Mesenchymal stem cell (in vitro differentiated cells and primary cell): ENCODE data around the gene MUS81.

Experiments
- DNase-seq: peaks from one replicate; pipeline ENCODE4 v3.0.0-alpha.2; 2013
- H2AFZ ChIP-seq: one replicate; pipeline ENCODE4 v1.6.1; 2013; ENCODE audit warnings: low read depth, mild to moderate bottlenecking, control low read depth, inconsistent platforms, low read length, moderate library complexity
- H2AK5ac ChIP-seq: 2 replicates; pipeline ENCODE4 v1.6.1; 2013; ENCODE audit warnings: low read length, moderate library complexity, mild to moderate bottlenecking, inconsistent platforms; ENCODE audit not compliant: severe bottlenecking
- H2BK120ac ChIP-seq: one replicate; pipeline ENCODE4 v1.6.1; 2013; ENCODE audit warnings: low read depth, mild to moderate bottlenecking, inconsistent platforms, low read length, moderate library complexity
- H2BK12ac ChIP-seq, 2 experiments: one replicate each; pipeline ENCODE4 v1.6.1; 2013; ENCODE audit warnings: inconsistent platforms in 2 of 2, low read length in 2 of 2, mild to moderate bottlenecking in 2 of 2, moderate library complexity in 2 of 2, control low read depth in 1 of 2
- H2BK15ac ChIP-seq: one replicate; pipeline ENCODE4 v1.6.1; 2013; ENCODE audit warnings: mild to moderate bottlenecking, low read depth, inconsistent platforms; ENCODE audit not compliant: poor library complexity, severe bottlenecking
- H2BK5ac ChIP-seq: 2 replicates; pipeline ENCODE4 v1.6.1; 2013; ENCODE audit warnings: low read depth, mild to moderate bottlenecking, low read length, control low read depth, inconsistent platforms; ENCODE audit not compliant: poor library complexity, severe bottlenecking
- H3K14ac ChIP-seq, 2 experiments: one replicate each; pipeline ENCODE4 v1.6.1; 2013; ENCODE audit warnings: inconsistent platforms in 2 of 2, low read length in 2 of 2, control low read depth in 1 of 2, mild to moderate bottlenecking in 1 of 2, moderate library complexity in 1 of 2
- H3K18ac ChIP-seq, 2 experiments: one replicate each; pipeline ENCODE4 v1.6.1; 2013; ENCODE audit warnings: inconsistent platforms in 2 of 2, low read length in 2 of 2, control low read depth in 1 of 2, low read depth in 1 of 2, mild to moderate bottlenecking in 1 of 2
- H3K23ac ChIP-seq, 2 experiments: one replicate each; pipeline ENCODE4 v1.6.1; 2013; ENCODE audit warnings: inconsistent platforms in 2 of 2, low read length in 2 of 2, mild to moderate bottlenecking in 2 of 2, moderate library complexity in 2 of 2, control low read depth in 1 of 2
- H3K27ac ChIP-seq: 2 replicates; pipeline ENCODE4 v1.5.1; 2013; ENCODE audit warnings: mild to moderate bottlenecking, moderate library complexity, low read length, control low read depth, inconsistent platforms; ENCODE audit not compliant: poor library complexity, severe bottlenecking
- H3K27me3 ChIP-seq, 2 experiments: 2 replicates each; pipeline versions ENCODE4 v1.6.1 to v1.7.0; 2013; ENCODE audit warnings: low read length in 2 of 2, mild to moderate bottlenecking in 2 of 2, moderate library complexity in 2 of 2, control low read depth in 1 of 2, inconsistent platforms in 1 of 2; ENCODE audit not compliant: control insufficient read depth in 1 of 2, insufficient read depth in 1 of 2
- H3K36me3 ChIP-seq, 2 experiments: 2 replicates each; pipeline versions ENCODE4 v1.6.1 to v1.7.0; 2013; ENCODE audit warnings: low read length in 2 of 2, control low read depth in 1 of 2, inconsistent platforms in 1 of 2, low read depth in 1 of 2, mild to moderate bottlenecking in 1 of 2; ENCODE audit not compliant: insufficient read depth in 2 of 2, control insufficient read depth in 1 of 2
- H3K4ac ChIP-seq, 2 experiments: one replicate each; pipeline ENCODE4 v1.6.1; 2013; ENCODE audit warnings: inconsistent platforms in 2 of 2, low read length in 2 of 2, mild to moderate bottlenecking in 2 of 2, moderate library complexity in 2 of 2, control low read depth in 1 of 2, low read depth in 1 of 2
- H3K4me1 ChIP-seq: 2 replicates; pipeline ENCODE4 v1.6.1; 2013; ENCODE audit warnings: low read depth, low read length, control low read depth; ENCODE audit not compliant: control insufficient read depth, insufficient read depth
- H3K4me2 ChIP-seq: 2 replicates; pipeline ENCODE4 v1.6.1; 2013; ENCODE audit warnings: low read length, mild to moderate bottlenecking, inconsistent platforms; ENCODE audit not compliant: poor library complexity, severe bottlenecking
- H3K4me3 ChIP-seq, 2 experiments: 2 replicates each; pipeline versions ENCODE4 v1.5.1 to v1.7.0; 2013; ENCODE audit warnings: low read length in 2 of 2, mild to moderate bottlenecking in 2 of 2, control low read depth in 1 of 2, low read depth in 1 of 2; ENCODE audit not compliant: insufficient read depth in 1 of 2
- H3K79me1 ChIP-seq: replicated peaks from 2 replicates; pipeline ENCODE4 v1.6.1; 2013; ENCODE audit warnings: mild to moderate bottlenecking, control low read depth, low read length, inconsistent platforms; ENCODE audit not compliant: poor library complexity, severe bottlenecking
- H3K9ac ChIP-seq: 2 replicates; pipeline ENCODE4 v1.7.0; 2013; ENCODE audit warnings: mild to moderate bottlenecking, low read length, moderate library complexity
- H3K9me3 ChIP-seq: 2 replicates; pipeline ENCODE4 v1.7.0; 2013; ENCODE audit warnings: mild to moderate bottlenecking, low read length; ENCODE audit not compliant: control insufficient read depth
- H4K8ac ChIP-seq: one replicate; pipeline ENCODE4 v1.6.1; 2013; ENCODE audit warnings: inconsistent platforms, mild to moderate bottlenecking, low read length, moderate library complexity
- H4K91ac ChIP-seq: one replicate; pipeline ENCODE4 v1.6.1; 2013; ENCODE audit warnings: mild to moderate bottlenecking, low read length, inconsistent platforms
- WGBS: methylation state at CpG from one replicate; pipeline ENCODE4 v1.1.7; 2013; ENCODE audit warnings: mixed read lengths; 5-methylcytosine and 5-hydroxymethylcytosine counted together

The MUS81 gene

GRCh38 chr11:65912845-65913244 is 52.6 kb downstream of the MUS81 start:
- peak overlapping the region; percentile 74 to 79 for H3K18ac ChIP-seq
- no peak overlapping the region for H3K4me2 ChIP-seq
- WGBS, result 87% methylated on average over 4 of the region's 4 CpGs
- H2BK12ac ChIP-seq, result peak overlapping the region; percentile 87 to 92
- peak overlapping the region; percentile 51 for H3K27ac ChIP-seq
- H3K9ac ChIP-seq, result peak overlapping the region; percentile 89
- peak; percentile 78 for DNase-seq
- peaks cover 14% of the 10 kb centered on the region for H3K79me1 ChIP-seq
- no peak overlapping the region for H2AFZ ChIP-seq
- no peaks in the 10 kb centered on the region for H3K9me3 ChIP-seq
- H2BK15ac ChIP-seq, result peak overlapping the region; percentile 60
- H3K23ac ChIP-seq, result no peak overlapping the region
- H4K8ac ChIP-seq, result peak overlapping the region; percentile 69
- peak overlapping the region in 1 of 2 experiments; percentile 23 for H3K4me3 ChIP-seq
- no peak overlapping the region for H3K14ac ChIP-seq
- H4K91ac ChIP-seq, result peak overlapping the region; percentile 83
- peak overlapping the region; percentile 72 to 75 for H3K4ac ChIP-seq
- no peaks in the 10 kb centered on the region for H3K27me3 ChIP-seq
- peak overlapping the region; percentile 54 for H2BK120ac ChIP-seq
- H3K4me1 ChIP-seq, result peaks cover 57% of the 10 kb centered on the region
- peaks cover 9 to 13% of the 10 kb centered on the region in 2 experiments for H3K36me3 ChIP-seq
- peak overlapping the region; percentile 96 for H2AK5ac ChIP-seq
- H2BK5ac ChIP-seq, result peak overlapping the region; percentile 51

- peaks cover 11 to 18% of the 10 kb centered on the region in 2 experiments for H3K36me3 ChIP-seq
- WGBS, result 31% methylated on average over 9 of the region's 10 CpGs
- peak overlapping the region; percentile 55 for H3K4me2 ChIP-seq
- no peak overlapping the region for H2AFZ ChIP-seq
- H2AK5ac ChIP-seq, result peak overlapping the region; percentile 100
- H4K8ac ChIP-seq, result peak overlapping the region; percentile 99
- peak overlapping the region; percentile 99 for H2BK5ac ChIP-seq
- H3K4me1 ChIP-seq, result peaks cover 63% of the 10 kb centered on the region
- peak; percentile 51 for DNase-seq
- H3K4ac ChIP-seq, result peak overlapping the region; percentile 97
- peak overlapping the region; percentile 87 for H3K9ac ChIP-seq
- peak overlapping the region; percentile 100 for H2BK120ac ChIP-seq
- peak overlapping the region; percentile 98 to 99 for H3K18ac ChIP-seq
- peak overlapping the region in 1 of 2 experiments; percentile 4 for H3K4me3 ChIP-seq
- H3K27ac ChIP-seq, result peak overlapping the region; percentile 99
- H3K9me3 ChIP-seq, result no peaks in the 10 kb centered on the region
- H2BK15ac ChIP-seq, result peak overlapping the region; percentile 96
- H3K79me1 ChIP-seq, result peaks cover 14% of the 10 kb centered on the region
- peak overlapping the region in 1 of 2 experiments; percentile 84 for H3K14ac ChIP-seq
- peak overlapping the region; percentile 94 to 100 for H2BK12ac ChIP-seq
- no peaks in the 10 kb centered on the region for H3K27me3 ChIP-seq
- H3K23ac ChIP-seq, result peak overlapping the region; percentile 3 to 92
- peak overlapping the region; percentile 100 for H4K91ac ChIP-seq
Measured at GRCh38 chr11:65915101-65915820, 55.0 kb downstream of the MUS81 start.

- Histone ChIP-seq H3K4me1 (peaks cover 68% of the 10 kb centered on the region), H4K91ac (peak overlapping the region; percentile 91), H2AFZ (no peak overlapping the region), H3K9me3 (no peaks in the 10 kb centered on the region), H3K27ac (peak overlapping the region; percentile 99), H2BK5ac (peak overlapping the region; percentile 95), H2BK15ac (no peak overlapping the region), H3K27me3 (no peaks in the 10 kb centered on the region), H3K23ac (no peak overlapping the region), H4K8ac (peak overlapping the region; percentile 86), H3K79me1 (peaks cover 16% of the 10 kb centered on the region), H3K18ac (peak overlapping the region; percentile 97 to 98), H3K4me3 (peak overlapping the region; percentile 25 to 98), H3K4ac (peak overlapping the region; percentile 93 to 95), H2BK120ac (peak overlapping the region; percentile 89), H3K4me2 (peak overlapping the region; percentile 55), H2BK12ac (peak overlapping the region; percentile 65 to 75), H3K9ac (peak overlapping the region; percentile 98), H2AK5ac (peak overlapping the region; percentile 93), H3K14ac (no peak overlapping the region), H3K36me3 (peaks cover 17 to 24% of the 10 kb centered on the region in 2 experiments)
- WGBS, result 0% methylated on average over 12 of the region's 13 CpGs
- DNase-seq, result peak; percentile 99
Measured at GRCh38 chr11:65915821-65916251, 55.6 kb downstream of the MUS81 start.
